SU-DHL-6 (cell line): ENCODE data around the gene TACR1.

Experiments used
- H2AFZ ChIP-seq: fragments of 200-600 bp; sonication (generic); 2 replicates; pipeline ENCODE4 v1.6.1; 2014; ENCODE audit warnings: low read depth, mild to moderate bottlenecking, moderate library complexity, mixed read lengths, antibody characterized with exemption, low read length; ENCODE audit not compliant: severe bottlenecking
- H3F3A ChIP-seq: fragments of 200-600 bp; shearing (Covaris generic); 2 replicates; pipeline ENCODE4 v1.6.0; 2016; ENCODE audit warnings: antibody characterized with exemption, mild to moderate bottlenecking; ENCODE audit not compliant: insufficient read depth
- H3K27ac ChIP-seq: fragments of 200-600 bp; sonication (generic); 2 replicates; pipeline ENCODE4 v1.5.1; 2016; ENCODE audit warnings: low read depth, mild to moderate bottlenecking, low read length, moderate library complexity, mixed read lengths
- H3K27me3 ChIP-seq: fragments of 200-600 bp; sonication (generic), shearing (Covaris generic); 2 replicates; pipeline ENCODE4 v1.6.0; 2014; ENCODE audit warnings: mild to moderate bottlenecking, low read length
- H3K36me3 ChIP-seq: fragments of 200-600 bp; sonication (generic); 2 replicates; pipeline ENCODE4 v1.6.1; 2014; ENCODE audit warnings: mild to moderate bottlenecking, low read length, mixed read lengths
- H3K4me2 ChIP-seq: fragments of 300-600, 200-600 bp; shearing (Covaris generic), sonication (generic); 2 replicates; pipeline ENCODE4 v1.6.0; 2014; ENCODE audit warnings: low read length, low read depth, mild to moderate bottlenecking; ENCODE audit not compliant: poor library complexity, severe bottlenecking
- H3K4me3 ChIP-seq: fragments of 200-600 bp; sonication (generic); 2 replicates; pipeline ENCODE4 v1.5.1; 2014; ENCODE audit warnings: antibody characterized with exemption, low read length, mild to moderate bottlenecking, mixed read lengths; ENCODE audit not compliant: insufficient read depth, poor library complexity, severe bottlenecking
- H3K79me2 ChIP-seq: fragments of 200-600 bp; sonication (generic); 2 replicates; pipeline ENCODE4 v1.6.1; 2014; ENCODE audit warnings: mild to moderate bottlenecking, low read length, moderate library complexity; ENCODE audit not compliant: insufficient read depth
- H3K9ac ChIP-seq: fragments of 200-600 bp; sonication (generic); 2 replicates; pipeline ENCODE4 v1.7.0; 2014; ENCODE audit warnings: mild to moderate bottlenecking, low read length
- H3K9me2 ChIP-seq: fragments of 200-600 bp; sonication (generic); replicated peaks from 2 replicates; pipeline ENCODE4 v1.6.1; 2014; ENCODE audit warnings: low read length; ENCODE audit not compliant: insufficient read depth
- H3K9me3 ChIP-seq: fragments of 200-600 bp; sonication (generic); 2 replicates; pipeline ENCODE4 v1.6.1; 2014; ENCODE audit warnings: low read length, mixed read lengths; ENCODE audit not compliant: insufficient read depth
- H4K20me1 ChIP-seq: fragments of 200-600 bp; sonication (generic); 2 replicates; pipeline ENCODE4 v1.6.1; 2014; ENCODE audit warnings: low read depth, mild to moderate bottlenecking, antibody characterized with exemption, low read length, moderate library complexity, mixed read lengths
- CTCF ChIP-seq: fragments of 200-600 bp; sonication (generic); IDR thresholded peaks from one replicate; pipeline ENCODE4 v1.5.1; 2017; ENCODE audit warnings: antibody characterized with exemption, mild to moderate bottlenecking, low read length, moderate library complexity; ENCODE audit not compliant: insufficient read depth, poor library complexity, severe bottlenecking
- EZH2phosphoT487 ChIP-seq: fragments of 200-600 bp; sonication (generic), shearing (Covaris generic); conservative IDR thresholded peaks from 2 replicates; pipeline ENCODE4 v1.6.1; 2018; ENCODE audit warnings: mild to moderate bottlenecking, antibody characterized with exemption, low read length, moderate library complexity, mixed read lengths

Gene TACR1

GRCh38 chr2:75233965-75234364, 34.6 kb upstream of the TACR1 start:
- Histone ChIP-seq H3K9me3 (no peaks in the 10 kb centered on the region), H3K79me2 (no peaks in the 10 kb centered on the region), H3K9ac (no peak overlapping the region), H2AFZ (no peak overlapping the region), H3K27ac (no peak overlapping the region), H3K36me3 (no peaks in the 10 kb centered on the region), H3K4me2 (no peak overlapping the region), H4K20me1 (no peaks in the 10 kb centered on the region), H3K27me3 (no peaks in the 10 kb centered on the region), H3F3A (no peaks in the 10 kb centered on the region), H3K9me2 (no peaks in the 10 kb centered on the region), H3K4me3 (no peak overlapping the region)
- TF ChIP-seq CTCF (no peak), EZH2phosphoT487 (no peak)

- Histone ChIP-seq H3K4me3 (no peak overlapping the region), H3K36me3 (no peaks in the 10 kb centered on the region), H3K27me3 (no peaks in the 10 kb centered on the region), H3F3A (no peaks in the 10 kb centered on the region), H3K27ac (no peak overlapping the region), H3K9ac (no peak overlapping the region), H2AFZ (no peak overlapping the region), H3K79me2 (no peaks in the 10 kb centered on the region), H3K4me2 (no peak overlapping the region), H4K20me1 (no peaks in the 10 kb centered on the region), H3K9me3 (no peaks in the 10 kb centered on the region), H3K9me2 (no peaks in the 10 kb centered on the region)
- TF ChIP-seq EZH2phosphoT487 (no peak), CTCF (no peak)
Observed at GRCh38 chr2:75226617-75227016, 27.3 kb upstream of the TACR1 start.

- Histone ChIP-seq H3K27me3 (no peaks in the 10 kb centered on the region), H3K9ac (no peak overlapping the region), H2AFZ (no peak overlapping the region), H3K27ac (no peak overlapping the region), H3K79me2 (no peaks in the 10 kb centered on the region), H3K9me2 (no peaks in the 10 kb centered on the region), H3K4me3 (no peak overlapping the region), H3K36me3 (no peaks in the 10 kb centered on the region), H4K20me1 (no peaks in the 10 kb centered on the region), H3K9me3 (no peaks in the 10 kb centered on the region), H3K4me2 (no peak overlapping the region), H3F3A (no peaks in the 10 kb centered on the region)
- TF ChIP-seq CTCF: no peak
- no peak for TF ChIP-seq EZH2phosphoT487
Observed at GRCh38 chr2:75226099-75226498, 26.8 kb upstream of the TACR1 start.

DNA sequence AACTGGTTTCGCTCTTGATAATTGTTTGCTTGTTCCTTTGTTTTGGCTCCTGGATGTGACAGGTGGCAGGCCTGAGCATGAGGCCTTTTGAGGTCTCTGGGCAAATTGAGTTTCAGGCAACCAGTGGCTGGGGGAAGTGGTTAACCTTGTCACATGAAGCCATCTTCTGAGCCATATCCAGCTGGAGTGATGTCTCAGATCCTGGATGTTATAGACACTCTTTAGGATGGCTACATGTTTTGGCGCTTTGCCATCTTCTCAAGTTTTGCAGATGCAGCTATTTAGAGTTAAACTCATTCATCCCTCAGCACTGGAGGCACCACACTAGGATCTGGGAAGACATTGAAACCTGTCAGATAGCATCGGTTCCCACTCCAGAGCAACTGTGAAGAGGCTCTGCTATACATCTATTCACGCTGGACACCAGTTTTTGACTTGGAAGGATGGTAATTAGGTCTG, 25.3 kb upstream of the TACR1 start:
- no peak overlapping the region for H3K4me3 ChIP-seq
- no peaks in the 10 kb centered on the region for H3K9me2 ChIP-seq
- no peaks in the 10 kb centered on the region for H3K79me2 ChIP-seq
- H3K9me3 ChIP-seq: no peaks in the 10 kb centered on the region
- TF ChIP-seq CTCF (no peak), EZH2phosphoT487 (no peak)
- H3K36me3 ChIP-seq: no peaks in the 10 kb centered on the region
- H3K4me2 ChIP-seq: no peak overlapping the region
- no peak overlapping the region for H2AFZ ChIP-seq
- H3F3A ChIP-seq: no peaks in the 10 kb centered on the region
- H4K20me1 ChIP-seq: no peaks in the 10 kb centered on the region
- H3K27me3 ChIP-seq: no peaks in the 10 kb centered on the region
- no peak overlapping the region for H3K27ac ChIP-seq
- H3K9ac ChIP-seq: no peak overlapping the region
